ENCODE data around the gene TMEM17. TPM values are rescaled to one million over a fixed set of nuclear protein-coding genes. Genes with fewer than 3 reads are reported as not detected.

Gene TMEM17
- total RNA-seq, 3 donors from 2014 or later, result 0.08 to 0.15 TPM; not detected in 1

DNA sequence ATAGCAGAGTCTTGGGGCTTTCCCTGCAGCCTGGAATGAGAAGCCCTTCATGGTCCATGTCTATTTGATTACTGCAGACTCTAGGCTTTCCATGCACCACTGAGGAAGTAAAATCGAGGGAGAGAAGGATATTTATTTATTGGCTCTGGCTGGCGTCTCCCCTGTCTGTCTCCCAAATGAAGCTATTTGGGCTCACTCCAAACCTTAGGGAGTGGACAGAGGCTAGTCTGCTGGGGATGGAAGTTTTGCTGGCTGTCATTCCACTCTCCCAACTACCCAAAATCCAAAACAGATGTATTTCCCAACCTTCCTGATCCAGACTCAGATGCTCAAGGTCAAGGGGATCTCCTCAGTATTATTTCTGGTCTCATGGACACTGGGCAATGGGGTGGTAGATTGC lies 33.7 kb downstream of the TMEM17 start:
- H3K36me3 Mint-ChIP-seq (ENCODE audit: insufficient read depth), result no peaks in the 10 kb centered on the region
- no peaks in the 10 kb centered on the region for H3K9me3 Mint-ChIP-seq
- no peak for DNase-seq
- H3K4me1 Mint-ChIP-seq (ENCODE audit: low read depth), result peaks cover 10% of the 10 kb centered on the region
- H3K27me3 Mint-ChIP-seq (ENCODE audit: low read depth), result peaks cover 3% of the 10 kb centered on the region
- H3K4me3 Mint-ChIP-seq, result no peak overlapping the region
- no peak for ATAC-seq

- H3K9me3 Mint-ChIP-seq, result no peaks in the 10 kb centered on the region
- no peak for ATAC-seq
- H3K4me3 Mint-ChIP-seq, result no peak overlapping the region
- H3K36me3 Mint-ChIP-seq (ENCODE audit: insufficient read depth), result no peaks in the 10 kb centered on the region
- H3K27me3 Mint-ChIP-seq (ENCODE audit: low read depth), result peaks cover 3% of the 10 kb centered on the region
- DNase-seq, result no peak
- peaks cover 10% of the 10 kb centered on the region for H3K4me1 Mint-ChIP-seq (ENCODE audit: low read depth)
Observed at GRCh38 chr2:62471816-62472215, 34.2 kb downstream of the TMEM17 start.

DNA sequence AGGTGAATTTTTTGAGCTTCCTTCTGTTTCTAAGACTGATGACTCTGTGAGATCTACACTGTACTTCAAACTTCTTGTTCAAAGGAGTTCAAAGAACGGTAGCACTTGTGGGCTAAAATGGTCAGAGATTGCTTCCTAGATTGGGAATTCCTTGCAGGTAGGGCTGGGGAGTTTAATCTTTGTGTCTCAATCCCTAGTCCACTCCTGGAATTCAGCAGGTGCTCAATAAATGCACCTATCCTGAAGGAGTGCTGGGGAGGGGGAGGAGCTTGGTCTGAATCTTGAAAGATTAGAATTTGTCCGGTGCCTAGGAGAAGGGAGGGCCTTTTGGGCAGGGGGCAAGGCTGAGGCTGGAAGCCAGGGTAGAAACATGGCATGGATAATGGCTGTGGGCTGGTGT lies 34.6 kb downstream of the TMEM17 start:
- no peak overlapping the region for H3K4me3 Mint-ChIP-seq
- H3K4me1 Mint-ChIP-seq (ENCODE audit: low read depth), result peaks cover 10% of the 10 kb centered on the region
- H3K36me3 Mint-ChIP-seq (ENCODE audit: insufficient read depth), result no peaks in the 10 kb centered on the region
- peaks cover 2% of the 10 kb centered on the region for H3K27me3 Mint-ChIP-seq (ENCODE audit: low read depth)
- DNase-seq (no peak), ATAC-seq (no peak)
- H3K9me3 Mint-ChIP-seq, result no peaks in the 10 kb centered on the region

GRCh38 chr2:62469548-62469947 lies 36.4 kb downstream of the TMEM17 start:
- no peaks in the 10 kb centered on the region for H3K36me3 Mint-ChIP-seq (ENCODE audit: insufficient read depth)
- H3K4me1 Mint-ChIP-seq (ENCODE audit: low read depth), result no peaks in the 10 kb centered on the region
- DNase-seq (no peak), ATAC-seq (no peak)
- H3K9me3 Mint-ChIP-seq, result no peaks in the 10 kb centered on the region
- no peak overlapping the region for H3K4me3 Mint-ChIP-seq
- peaks cover 2% of the 10 kb centered on the region for H3K27me3 Mint-ChIP-seq (ENCODE audit: low read depth)

GRCh38 chr2:62469114-62469513 lies 36.9 kb downstream of the TMEM17 start:
- DNase-seq (no peak), ATAC-seq (no peak)
- Mint-ChIP-seq H3K4me3 (no peak overlapping the region), H3K36me3 (ENCODE audit: insufficient read depth) (no peaks in the 10 kb centered on the region), H3K4me1 (ENCODE audit: low read depth) (no peaks in the 10 kb centered on the region), H3K27me3 (ENCODE audit: low read depth) (no peaks in the 10 kb centered on the region), H3K9me3 (no peaks in the 10 kb centered on the region)

DNA sequence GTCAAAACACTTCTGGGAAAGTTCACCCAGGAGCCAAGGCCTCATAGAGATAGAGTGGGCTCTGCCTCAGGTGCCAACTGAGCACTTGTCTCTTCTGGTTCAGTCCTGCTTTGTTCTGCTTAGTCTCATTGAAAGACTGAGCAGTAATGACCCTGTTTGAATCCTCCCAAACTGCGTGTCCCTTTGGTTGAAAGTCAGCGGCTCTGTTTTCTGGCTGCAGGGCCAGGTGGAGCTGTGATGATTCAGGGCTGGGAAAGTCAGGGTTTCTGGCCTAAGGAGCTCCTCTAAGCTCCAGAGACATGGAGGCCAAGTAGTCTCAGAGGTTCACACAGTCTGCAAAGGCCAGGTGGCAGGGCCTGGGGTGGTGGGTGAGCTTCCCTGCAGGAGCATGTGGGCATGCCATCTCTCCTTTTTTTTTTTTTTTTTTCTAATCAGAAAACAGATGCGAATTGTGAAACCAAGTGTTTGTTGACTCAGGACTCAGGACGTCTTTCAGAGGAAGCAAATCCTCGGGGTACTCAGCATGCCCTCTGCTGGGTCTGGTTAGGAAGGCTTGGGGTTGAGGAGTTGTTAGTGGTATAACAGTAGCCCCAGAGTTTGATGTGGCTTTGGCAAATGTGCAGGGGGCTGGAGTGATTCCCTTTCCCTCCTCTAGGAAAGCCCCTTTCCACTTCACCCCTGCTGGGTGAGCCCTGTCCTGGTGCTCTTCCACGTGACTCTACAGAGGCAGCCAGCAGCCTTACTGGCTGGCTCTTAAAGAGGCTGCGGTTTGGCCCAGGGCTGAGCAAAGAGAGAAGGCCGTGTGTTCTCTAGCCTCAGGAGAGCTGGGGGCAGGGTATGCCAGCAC lies 38.3 kb downstream of the TMEM17 start:
- no peaks in the 10 kb centered on the region for H3K9me3 Mint-ChIP-seq
- DNase-seq (no peak), ATAC-seq (no peak)
- H3K36me3 Mint-ChIP-seq (ENCODE audit: insufficient read depth), result no peaks in the 10 kb centered on the region
- no peaks in the 10 kb centered on the region for H3K27me3 Mint-ChIP-seq (ENCODE audit: low read depth)
- no peaks in the 10 kb centered on the region for H3K4me1 Mint-ChIP-seq (ENCODE audit: low read depth)
- no peak overlapping the region for H3K4me3 Mint-ChIP-seq

DNA sequence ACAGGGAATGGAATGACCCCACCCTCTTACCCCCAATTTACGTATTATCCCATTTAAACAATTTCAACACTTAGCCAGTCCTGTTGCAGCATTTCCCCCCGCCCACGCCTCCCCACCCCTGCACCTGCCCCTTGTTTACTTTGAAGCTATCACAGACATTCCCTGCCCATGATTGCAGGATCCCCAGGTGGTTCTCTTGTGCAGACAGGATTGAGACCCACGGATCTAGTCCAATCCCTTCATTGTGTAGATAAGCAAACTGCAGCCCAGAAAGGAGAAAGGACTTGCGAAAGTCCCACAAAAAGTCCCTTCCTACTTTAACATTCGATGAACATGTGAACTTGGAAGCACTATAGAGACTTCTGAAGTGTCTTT lies 38.9 kb downstream of the TMEM17 start:
- DNase-seq (no peak), ATAC-seq (no peak)
- no peaks in the 10 kb centered on the region for H3K4me1 Mint-ChIP-seq (ENCODE audit: low read depth)
- H3K36me3 Mint-ChIP-seq (ENCODE audit: insufficient read depth), result no peaks in the 10 kb centered on the region
- H3K4me3 Mint-ChIP-seq, result no peak overlapping the region
- no peaks in the 10 kb centered on the region for H3K27me3 Mint-ChIP-seq (ENCODE audit: low read depth)
- no peaks in the 10 kb centered on the region for H3K9me3 Mint-ChIP-seq

- no peaks in the 10 kb centered on the region for H3K36me3 Mint-ChIP-seq (ENCODE audit: insufficient read depth)
- no peaks in the 10 kb centered on the region for H3K9me3 Mint-ChIP-seq
- H3K4me1 Mint-ChIP-seq (ENCODE audit: low read depth), result no peaks in the 10 kb centered on the region
- ATAC-seq, result no peak
- DNase-seq, result no peak
- H3K27me3 Mint-ChIP-seq (ENCODE audit: low read depth), result no peaks in the 10 kb centered on the region
- H3K4me3 Mint-ChIP-seq, result no peak overlapping the region
Observed at GRCh38 chr2:62466503-62466854, 39.5 kb downstream of the TMEM17 start.

GRCh38 chr2:62465741-62466502 lies 40.1 kb downstream of the TMEM17 start:
- no peak for DNase-seq
- no peaks in the 10 kb centered on the region for H3K9me3 Mint-ChIP-seq
- no peaks in the 10 kb centered on the region for H3K27me3 Mint-ChIP-seq (ENCODE audit: low read depth)
- H3K4me1 Mint-ChIP-seq (ENCODE audit: low read depth), result no peaks in the 10 kb centered on the region
- no peak overlapping the region for H3K4me3 Mint-ChIP-seq
- H3K36me3 Mint-ChIP-seq (ENCODE audit: insufficient read depth), result no peaks in the 10 kb centered on the region
- ATAC-seq, result no peak

GRCh38 chr2:62465039-62465740 lies 40.8 kb downstream of the TMEM17 start:
- H3K36me3 Mint-ChIP-seq (ENCODE audit: insufficient read depth), result no peaks in the 10 kb centered on the region

GRCh38 chr2:62464221-62465007 lies 41.6 kb downstream of the TMEM17 start:
- no peaks in the 10 kb centered on the region for H3K36me3 Mint-ChIP-seq (ENCODE audit: insufficient read depth)
- H3K9me3 Mint-ChIP-seq, result no peaks in the 10 kb centered on the region
- H3K4me1 Mint-ChIP-seq (ENCODE audit: low read depth), result no peaks in the 10 kb centered on the region
- H3K27me3 Mint-ChIP-seq (ENCODE audit: low read depth), result no peaks in the 10 kb centered on the region
- no peak for ATAC-seq
- H3K4me3 Mint-ChIP-seq, result no peak overlapping the region
- DNase-seq, result no peak

More at GRCh38 chr2:62465039-62465740, 40.8 kb downstream of the TMEM17 start:
- no peak overlapping the region for H3K4me3 Mint-ChIP-seq
- no peaks in the 10 kb centered on the region for H3K4me1 Mint-ChIP-seq (ENCODE audit: low read depth)
- no peak for DNase-seq
- no peaks in the 10 kb centered on the region for H3K9me3 Mint-ChIP-seq
- no peaks in the 10 kb centered on the region for H3K27me3 Mint-ChIP-seq (ENCODE audit: low read depth)
- ATAC-seq, result no peak

GRCh38 chr2:62462211-62462610 lies 43.8 kb downstream of the TMEM17 start:
- Mint-ChIP-seq H3K36me3 (ENCODE audit: insufficient read depth) (no peaks in the 10 kb centered on the region), H3K9me3 (no peaks in the 10 kb centered on the region), H3K4me1 (ENCODE audit: low read depth) (peaks cover 2% of the 10 kb centered on the region), H3K27me3 (ENCODE audit: low read depth) (no peaks in the 10 kb centered on the region), H3K4me3 (no peak overlapping the region)
- DNase-seq (no peak), ATAC-seq (no peak)

DNA sequence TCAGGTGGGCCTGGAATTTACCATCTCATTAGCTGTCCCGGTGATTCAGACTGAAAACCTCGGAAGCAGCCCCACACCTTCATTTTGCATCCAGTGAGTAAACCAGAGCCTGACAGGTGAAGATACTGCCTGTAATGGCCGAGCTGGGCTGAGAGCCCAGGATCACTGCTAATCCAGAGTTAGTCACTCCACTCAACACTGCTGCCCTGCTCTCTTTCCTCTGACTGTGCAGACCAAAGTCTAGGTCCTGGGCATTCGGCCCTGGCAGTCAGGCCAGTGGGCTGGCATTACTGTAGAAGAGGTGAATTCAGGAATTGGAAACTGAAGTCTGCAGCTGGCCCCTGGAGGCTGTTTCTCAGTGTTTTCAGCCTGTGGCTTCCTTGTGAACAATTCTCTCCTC lies 44.3 kb downstream of the TMEM17 start:
- ATAC-seq, result no peak
- no peak for DNase-seq
- no peak overlapping the region for H3K4me3 Mint-ChIP-seq
- no peaks in the 10 kb centered on the region for H3K9me3 Mint-ChIP-seq
- H3K36me3 Mint-ChIP-seq (ENCODE audit: insufficient read depth), result no peaks in the 10 kb centered on the region
- H3K27me3 Mint-ChIP-seq (ENCODE audit: low read depth), result no peaks in the 10 kb centered on the region
- peaks cover 2% of the 10 kb centered on the region for H3K4me1 Mint-ChIP-seq (ENCODE audit: low read depth)

DNA sequence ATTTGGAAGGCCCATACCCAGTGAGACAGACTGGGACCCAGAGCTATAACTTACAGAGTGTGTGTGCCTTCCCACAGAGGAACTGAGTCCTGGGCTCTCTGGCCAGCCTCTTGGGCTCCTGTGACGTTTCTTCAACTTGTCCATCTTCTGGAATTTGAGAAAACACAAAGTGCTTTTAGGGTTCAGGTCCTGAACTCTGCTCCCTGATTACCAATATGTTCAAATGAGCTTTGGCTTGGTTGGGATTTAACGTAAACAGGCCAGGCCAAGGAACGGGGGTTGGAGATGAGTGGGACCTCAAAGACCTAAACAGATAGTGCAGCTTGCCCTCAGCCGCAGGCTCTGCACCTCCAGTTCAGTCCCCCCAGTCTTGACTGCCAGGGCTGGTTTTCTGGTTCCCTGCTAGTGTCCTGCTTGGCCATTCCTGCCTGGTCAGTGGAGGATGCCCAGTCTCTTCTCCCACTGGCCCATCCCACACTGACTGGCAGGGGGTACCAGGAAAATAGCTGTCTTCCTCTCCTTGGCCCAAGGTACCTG lies 44.9 kb downstream of the TMEM17 start:
- Mint-ChIP-seq H3K9me3 (no peaks in the 10 kb centered on the region), H3K27me3 (ENCODE audit: low read depth) (peaks cover 4% of the 10 kb centered on the region), H3K4me3 (no peak overlapping the region), H3K36me3 (ENCODE audit: insufficient read depth) (no peaks in the 10 kb centered on the region), H3K4me1 (ENCODE audit: low read depth) (peaks cover 2% of the 10 kb centered on the region)
- ATAC-seq (no peak), DNase-seq (no peak)

All from activated T-cell treated with anti-CD3 and anti-CD28 coated beads, Interleukin-2, amount 50 U/mL, for 4 hours (primary cell).